Measurements from ENCODE around the gene HSF5.

HSF5 gene

GRCh38 chr17:58385359-58385899 is 102.8 kb downstream of the HSF5 start:
- no peak for DNase-seq (ENCODE audit: low spot score)

DNA sequence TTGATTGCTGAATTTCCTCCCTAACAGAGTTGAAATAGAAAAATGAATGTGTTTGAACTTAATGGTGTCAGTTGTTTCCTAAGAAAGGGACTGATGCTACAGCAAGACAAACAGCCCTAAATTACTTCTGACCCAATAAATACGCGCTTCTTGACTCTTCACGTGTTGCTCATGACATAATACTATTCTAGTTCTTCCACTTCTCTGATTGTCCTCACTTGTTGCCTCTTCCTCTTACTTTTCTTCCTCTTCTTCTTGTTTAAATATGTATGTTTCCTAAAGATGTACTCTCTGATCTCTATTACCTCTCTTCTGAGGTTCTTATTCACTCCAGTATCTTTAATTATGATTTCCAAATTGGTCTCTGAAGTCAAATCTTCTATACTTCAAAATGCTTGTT is 103.3 kb downstream of the HSF5 start:
- no peak for DNase-seq (ENCODE audit: low spot score)

DNA sequence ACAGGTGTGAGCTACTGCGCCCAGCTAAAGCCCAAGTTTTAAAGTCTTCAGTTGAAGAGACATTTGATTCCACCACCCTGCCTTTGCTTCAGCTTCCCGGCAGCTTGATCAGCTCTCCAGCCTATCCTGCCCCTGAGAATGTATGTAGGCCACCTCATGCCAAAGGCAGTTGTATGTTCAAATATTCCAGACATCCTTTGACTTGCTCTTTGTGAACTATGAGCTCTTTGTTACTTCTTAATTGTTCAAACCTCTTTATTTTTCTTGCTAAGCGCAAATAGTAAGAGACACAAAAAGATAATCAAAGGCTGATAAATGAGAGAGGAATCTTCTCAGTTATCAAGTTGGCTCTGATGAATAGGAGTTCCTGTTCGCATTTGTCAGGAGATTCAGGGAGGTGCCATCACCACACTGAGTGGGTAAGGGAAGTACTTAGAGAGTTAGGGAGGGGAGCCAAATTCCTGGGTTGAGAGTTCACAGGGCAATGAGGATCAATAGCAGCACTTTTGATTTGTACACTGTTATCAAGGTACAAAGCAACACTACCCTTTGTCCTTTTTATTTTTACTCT is 104.2 kb downstream of the HSF5 start:
- DNase-seq (ENCODE audit: low spot score), result no peak

DNA sequence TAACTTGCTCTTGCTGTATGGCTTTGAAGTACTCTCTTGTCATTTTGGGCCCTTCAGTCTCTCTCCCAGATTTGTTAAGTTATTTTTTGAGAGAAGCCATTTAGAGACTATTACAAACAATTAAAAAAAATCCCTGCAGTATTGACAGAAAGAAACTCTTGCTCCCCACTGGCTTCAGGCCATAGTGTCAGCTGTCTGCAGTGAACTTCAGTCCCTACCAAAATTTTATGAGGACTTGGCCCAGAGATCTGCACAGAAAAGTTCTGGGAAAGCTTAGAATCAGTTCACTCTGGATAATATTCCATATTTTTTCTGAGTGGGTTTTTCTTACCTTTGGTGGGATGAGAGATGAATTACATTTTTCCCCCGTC is 105.4 kb downstream of the HSF5 start:
- no peak for DNase-seq (ENCODE audit: low spot score)

- no peak for DNase-seq (ENCODE audit: low spot score)
Observed at GRCh38 chr17:58382108-58382871, 105.9 kb downstream of the HSF5 start.

- no peak for DNase-seq (ENCODE audit: low spot score)
Observed at GRCh38 chr17:58381124-58382035, 106.8 kb downstream of the HSF5 start.

DNA sequence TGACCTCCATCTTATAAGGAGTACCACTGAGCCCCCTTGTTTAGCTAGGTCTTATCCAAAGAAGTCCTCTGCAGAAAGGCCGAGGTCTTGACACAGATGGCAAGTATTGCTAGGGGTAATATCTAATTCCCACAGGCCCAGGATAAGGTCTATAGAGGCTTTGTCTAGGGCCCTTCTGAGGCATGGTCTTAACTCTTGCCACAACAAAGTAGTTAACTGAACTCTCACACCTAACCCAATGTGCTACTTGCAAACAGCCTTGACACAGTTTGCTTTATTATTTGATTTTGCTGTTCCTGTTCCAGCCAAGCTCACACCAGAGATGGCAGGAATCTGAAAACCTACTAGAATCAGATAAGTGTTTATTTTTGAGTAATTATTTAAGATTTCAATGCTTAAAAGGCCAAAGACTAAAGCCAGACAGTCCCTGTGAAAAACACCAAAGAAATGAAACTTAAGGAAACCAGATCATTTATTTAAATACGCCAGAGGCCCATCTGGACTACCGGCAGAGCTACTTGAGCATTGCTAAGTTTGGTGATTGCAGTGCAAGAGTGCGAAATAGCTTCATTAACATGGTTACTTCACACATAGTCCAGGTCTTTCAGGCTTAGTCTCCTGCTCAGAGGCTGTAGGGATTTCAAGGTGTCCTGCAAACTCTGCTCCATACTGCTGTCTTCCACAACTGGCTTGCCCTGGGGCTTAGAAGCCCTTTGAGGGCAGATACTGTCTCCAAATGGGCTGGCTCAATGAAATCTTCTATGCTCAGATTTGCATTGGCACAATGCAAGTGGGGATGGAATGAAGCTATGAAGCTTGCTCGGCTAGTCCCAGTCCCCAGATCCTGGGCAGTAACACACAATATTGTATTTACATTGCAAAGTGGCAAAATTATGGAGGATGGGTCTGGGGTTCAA is 107.7 kb downstream of the HSF5 start:
- DNase-seq (ENCODE audit: low spot score), result no peak

DNA sequence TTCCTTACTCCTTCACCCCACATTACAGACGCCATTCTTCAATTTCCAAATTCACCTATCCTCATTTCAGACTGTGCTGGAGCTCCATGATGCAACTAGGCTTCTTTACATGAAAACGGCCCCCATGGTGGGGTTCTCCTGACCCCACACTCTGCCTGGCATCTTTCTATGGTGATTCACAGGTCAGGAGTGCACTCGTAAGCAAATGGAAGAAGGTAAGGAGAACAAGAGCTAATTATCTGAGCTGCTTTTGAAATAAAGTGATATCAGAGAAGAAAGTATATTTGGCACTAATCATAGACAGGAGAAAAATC is 108.7 kb downstream of the HSF5 start:
- DNase-seq (ENCODE audit: low spot score), result no peak

DNA sequence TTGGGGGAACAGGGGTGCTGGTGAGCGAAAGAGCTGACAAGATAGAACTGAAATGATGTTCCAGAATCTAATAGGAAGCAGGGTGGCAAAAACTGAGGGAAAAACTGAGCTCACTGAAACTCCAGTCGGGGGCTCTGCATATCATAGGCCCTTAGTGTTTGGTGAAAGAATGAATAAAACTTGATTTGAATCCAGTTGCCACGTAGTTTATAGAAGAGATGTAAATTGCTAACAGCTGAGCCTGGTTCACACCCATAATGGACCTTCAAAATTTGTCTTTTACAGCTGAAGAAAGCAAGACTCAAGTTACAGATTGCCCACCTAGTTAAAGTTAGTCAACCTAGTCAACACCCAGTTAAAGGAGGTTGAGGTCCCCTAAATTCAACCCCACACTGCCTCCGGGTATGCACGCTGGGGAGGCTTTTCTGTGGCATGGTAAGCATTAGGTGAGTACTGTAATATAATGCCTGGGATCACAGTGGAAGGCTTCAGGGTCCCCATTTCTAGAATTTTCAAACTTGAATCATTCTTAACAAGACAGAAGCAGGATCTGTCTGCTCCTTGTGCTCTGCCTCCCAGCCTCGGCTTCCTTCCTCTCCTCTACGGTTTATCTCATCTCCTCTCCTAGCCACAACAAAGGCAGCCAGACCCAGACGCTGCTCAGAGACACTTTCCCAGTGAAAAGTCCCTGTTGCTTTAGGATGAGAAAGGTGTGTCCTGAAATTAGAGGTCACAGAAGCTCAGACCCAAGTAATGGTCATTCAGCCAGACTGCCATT is 109.3 kb downstream of the HSF5 start:
- DNase-seq (ENCODE audit: low spot score), result no peak

DNA sequence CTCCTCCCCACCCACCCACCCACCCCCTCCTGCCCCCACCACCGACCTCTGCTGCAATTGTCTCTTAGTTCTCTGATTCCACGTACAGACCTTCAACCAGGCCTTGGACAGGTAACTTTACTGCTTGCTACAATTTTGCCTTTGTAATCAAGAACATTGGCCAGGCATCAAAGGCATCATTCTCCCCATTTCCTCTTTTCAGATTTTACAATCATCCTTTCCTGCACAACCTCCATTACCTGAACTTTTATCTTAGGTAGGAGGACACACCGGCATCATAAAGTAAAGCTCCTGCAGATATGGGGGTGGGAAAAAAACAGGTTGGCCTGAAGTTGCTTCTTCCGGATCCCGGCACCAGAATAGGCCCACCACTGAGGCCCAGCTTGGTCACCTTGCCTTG is 110.5 kb downstream of the HSF5 start:
- DNase-seq (ENCODE audit: low spot score), result no peak

DNA sequence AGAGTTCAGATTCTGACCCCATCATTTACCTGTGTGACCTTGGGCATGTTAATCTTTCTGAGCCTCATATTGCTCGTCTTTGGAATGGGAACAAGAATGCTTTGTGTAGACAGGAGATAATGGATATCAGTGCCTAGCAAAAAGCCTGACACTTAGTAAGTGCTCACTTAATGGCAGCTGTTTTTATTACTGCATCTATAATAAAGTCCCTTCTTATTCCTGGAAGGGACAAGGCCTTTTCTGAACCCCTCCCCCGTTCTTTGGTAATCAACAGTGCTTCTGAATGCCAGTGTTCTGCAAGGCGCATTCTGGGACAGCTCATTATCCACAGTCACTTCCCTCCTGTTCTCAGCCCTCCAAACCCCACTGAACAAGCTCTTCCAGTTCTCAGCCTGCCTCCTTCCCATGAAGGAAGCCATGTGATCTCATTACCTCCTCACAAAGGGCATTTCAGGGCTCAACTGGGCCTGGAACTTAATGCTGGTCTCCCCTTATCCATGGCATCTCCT is 111.1 kb downstream of the HSF5 start:
- no peak for DNase-seq (ENCODE audit: low spot score)

- DNase-seq (ENCODE audit: low spot score), result no peak
Observed at GRCh38 chr17:58376472-58377000, 111.7 kb downstream of the HSF5 start.

- no peak for DNase-seq (ENCODE audit: low spot score)
Observed at GRCh38 chr17:58375811-58376210, 112.4 kb downstream of the HSF5 start.

DNA sequence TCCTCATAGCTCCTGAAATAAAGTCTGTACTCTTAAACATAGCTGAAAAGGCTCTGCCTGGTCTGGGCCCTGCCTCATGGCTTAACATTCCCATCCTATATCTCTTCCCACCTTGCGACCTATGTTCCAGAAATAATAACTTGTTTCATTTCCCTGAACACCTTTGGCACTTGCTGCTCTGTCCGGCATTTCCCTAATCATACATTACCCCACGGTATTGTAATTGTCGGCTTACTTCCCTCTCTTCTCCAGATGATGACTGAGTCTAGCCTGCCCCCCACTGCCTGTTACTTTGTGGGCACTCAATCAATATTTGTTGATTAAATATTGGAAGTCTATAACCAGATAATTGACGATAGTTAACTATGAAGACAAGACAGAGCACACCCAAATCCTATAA is 113.0 kb downstream of the HSF5 start:
- no peak for DNase-seq (ENCODE audit: low spot score)

GRCh38 chr17:58373923-58374322 is 114.3 kb downstream of the HSF5 start:
- DNase-seq (ENCODE audit: low spot score), result no peak

DNA sequence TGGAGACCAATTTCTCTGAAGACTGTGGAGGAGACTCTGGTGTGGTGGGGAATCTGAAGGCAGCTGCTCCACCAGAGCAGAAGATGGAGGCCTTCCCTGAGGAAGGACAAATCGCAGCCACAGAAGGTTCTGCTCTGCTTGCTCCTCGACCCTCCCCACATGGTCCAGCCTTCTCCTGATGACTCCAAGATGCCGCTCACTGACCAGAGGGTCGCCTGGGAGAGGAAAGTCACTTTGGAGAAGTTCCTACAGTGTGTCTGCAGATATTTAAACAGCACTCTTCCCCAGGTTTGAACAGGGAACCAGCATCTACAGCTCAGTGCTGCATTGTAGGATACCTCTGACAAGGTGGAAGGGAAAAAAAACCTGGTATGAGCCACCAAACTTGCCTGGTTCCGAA is 115.2 kb downstream of the HSF5 start:
- DNase-seq (ENCODE audit: low spot score), result no peak

- DNase-seq (ENCODE audit: low spot score), result no peak
Observed at GRCh38 chr17:58371300-58371950, 116.8 kb downstream of the HSF5 start.

DNA sequence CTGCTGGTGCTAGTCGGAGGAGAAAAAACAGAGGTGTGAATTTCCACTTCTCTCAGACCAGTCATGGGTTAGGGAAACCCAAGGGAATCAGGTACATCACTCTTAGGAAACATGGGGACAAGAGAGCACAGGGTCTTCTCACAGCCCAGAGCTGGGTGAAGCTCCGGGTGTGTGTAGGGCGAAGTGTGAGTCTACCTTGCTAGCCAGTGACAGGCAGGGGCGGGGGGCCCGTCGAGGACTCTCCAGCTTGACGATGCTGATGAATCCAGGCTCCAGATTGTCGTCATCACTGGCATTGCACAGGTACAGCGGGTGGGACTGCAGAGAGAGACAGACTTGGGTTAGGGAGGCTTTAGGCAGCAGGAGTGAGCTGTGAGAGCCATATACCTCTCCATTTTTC is 117.5 kb downstream of the HSF5 start:
- DNase-seq (ENCODE audit: low spot score), result no peak

DNA sequence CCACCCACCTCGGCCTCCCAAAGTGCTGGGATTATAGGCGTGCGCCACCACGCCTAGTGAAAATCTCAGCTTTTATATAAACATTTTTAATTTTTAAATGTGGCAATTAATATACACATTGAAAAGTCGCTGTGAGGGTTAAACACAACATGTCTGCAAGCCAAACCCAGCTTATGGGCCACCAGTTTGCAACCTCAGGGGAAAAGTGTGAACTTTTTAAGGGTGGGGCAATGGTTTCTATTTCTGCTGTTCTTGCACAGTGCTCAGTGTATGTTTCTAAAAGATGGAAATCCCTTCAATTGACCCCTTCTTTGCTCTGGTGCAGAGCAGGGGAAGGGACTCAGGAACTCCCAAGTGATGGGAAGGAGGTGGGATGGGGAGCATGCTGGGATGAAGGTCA is 117.9 kb downstream of the HSF5 start:
- DNase-seq (ENCODE audit: low spot score), result no peak

All from hepatic stellate cell (primary cell).